GM21529 (cell line): ENCODE data around the gene OR51L1.

Experiments used
- ATAC-seq: cut with Tn5 transposase; IDR thresholded peaks from one replicate; pipeline ENCODE4 v1.9.1; 2021; ENCODE audit not compliant: unreplicated experiment

OR51L1 gene

GRCh38 chr11:5046226-5046625 is 51.6 kb downstream of the OR51L1 start, which contains the start of gene OR52J3:
OR52J3 (plus strand) TSS chr11:5046526; CDS start chr11:5046526, 0 bp downstream.
- no peak for ATAC-seq

DNA sequence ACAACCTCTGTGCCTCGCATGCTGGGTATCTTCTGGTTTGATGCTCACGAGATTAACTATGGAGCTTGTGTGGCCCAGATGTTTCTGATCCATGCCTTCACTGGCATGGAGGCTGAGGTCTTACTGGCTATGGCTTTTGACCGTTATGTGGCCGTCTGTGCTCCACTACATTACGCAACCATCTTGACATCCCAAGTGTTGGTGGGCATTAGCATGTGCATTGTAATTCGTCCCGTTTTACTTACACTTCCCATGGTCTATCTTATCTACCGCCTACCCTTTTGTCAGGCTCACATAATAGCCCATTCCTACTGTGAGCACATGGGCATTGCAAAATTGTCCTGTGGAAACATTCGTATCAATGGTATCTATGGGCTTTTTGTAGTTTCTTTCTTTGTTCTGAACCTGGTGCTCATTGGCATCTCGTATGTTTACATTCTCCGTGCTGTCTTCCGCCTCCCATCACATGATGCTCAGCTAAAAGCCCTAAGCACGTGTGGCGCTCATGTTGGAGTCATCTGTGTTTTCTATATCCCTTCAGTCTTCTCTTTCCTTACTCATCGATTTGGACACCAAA is 52.2 kb downstream of the OR51L1 start:
- no peak for ATAC-seq
